HEK293T (cell line): ENCODE results near the gene RAD51B.

Experiments used
- CTCF ChIA-PET: fragments of 350-600 bp; formaldehyde crosslinking; extraction: SDS; loops from one replicate; lab custom pipeline; 2021; ENCODE audit warnings: antibody characterized with exemption, inconsistent platforms; lab: Yijun Ruan, JAX
- POLR2A ChIA-PET: fragments of 350-600 bp; formaldehyde crosslinking; extraction: SDS; loops from one replicate; lab custom pipeline; 2020; ENCODE audit warnings: antibody characterized with exemption, inconsistent platforms; lab: Yijun Ruan, JAX
- DNase-seq: peaks from one replicate; pipeline ENCODE4 v3.0.0; 2012; ENCODE audit warnings: mixed read lengths; ENCODE audit errors: extremely low spot score
- ARNT ChIP-seq: fragments of 450-650 bp; IDR thresholded peaks from 2 replicates; pipeline ENCODE4 v1.6.1; 2017; ENCODE audit warnings: mild to moderate bottlenecking
- BHLHE40 ChIP-seq: fragments of 450-650 bp; IDR thresholded peaks from 2 replicates; pipeline ENCODE4 v1.6.1; 2016; ENCODE audit warnings: mild to moderate bottlenecking, moderate library complexity, borderline replicate concordance
- CTBP1 ChIP-seq: fragments of 450-650 bp; IDR thresholded peaks from 2 replicates; pipeline ENCODE4 v1.6.1; 2016; ENCODE audit warnings: borderline replicate concordance
- ELF4 ChIP-seq: fragments of 450-650 bp; IDR thresholded peaks from 2 replicates; pipeline ENCODE4 v1.6.1; 2017; ENCODE audit warnings: antibody characterized with exemption
- FOXA1 ChIP-seq: fragments of 450-650 bp; IDR thresholded peaks from 2 replicates; pipeline ENCODE4 v1.6.1; 2016; ENCODE audit warnings: mild to moderate bottlenecking
- FOXK2 ChIP-seq: fragments of 450-650 bp; IDR thresholded peaks from 2 replicates; pipeline ENCODE4 v1.6.1; 2016; ENCODE audit warnings: mild to moderate bottlenecking
- FOXM1 ChIP-seq: fragments of 450-650 bp; IDR thresholded peaks from 2 replicates; pipeline ENCODE4 v1.6.1; 2017; ENCODE audit warnings: mild to moderate bottlenecking, borderline replicate concordance
- HDGF ChIP-seq: fragments of 450-650 bp; IDR thresholded peaks from 2 replicates; pipeline ENCODE4 v1.6.1; 2017; ENCODE audit warnings: antibody characterized with exemption, borderline replicate concordance
- L3MBTL2 ChIP-seq: fragments of 450-650 bp; conservative IDR thresholded peaks from 2 replicates; pipeline ENCODE4 v1.6.1; 2016; ENCODE audit warnings: mild to moderate bottlenecking
- LEF1 ChIP-seq: fragments of 450-650 bp; IDR thresholded peaks from 2 replicates; pipeline ENCODE4 v1.6.1; 2017; ENCODE audit warnings: mild to moderate bottlenecking, borderline replicate concordance
- NFRKB ChIP-seq: fragments of 450-650 bp; IDR thresholded peaks from 2 replicates; pipeline ENCODE4 v1.6.1; 2016; ENCODE audit warnings: mild to moderate bottlenecking, moderate library complexity
- PKNOX1 ChIP-seq: fragments of 450-650 bp; IDR thresholded peaks from 2 replicates; pipeline ENCODE4 v1.6.1; 2016
- SP1 ChIP-seq: fragments of 450-650 bp; IDR thresholded peaks from 2 replicates; pipeline ENCODE4 v1.6.1; 2017
- SUZ12 ChIP-seq: fragments of 450-650 bp; IDR thresholded peaks from 2 replicates; pipeline ENCODE4 v1.6.1; 2016; ENCODE audit warnings: mild to moderate bottlenecking
- TARDBP ChIP-seq: fragments of 450-650 bp; IDR thresholded peaks from 2 replicates; pipeline ENCODE4 v1.6.1; 2016
- ZNF384 ChIP-seq: fragments of 450-650 bp; IDR thresholded peaks from 2 replicates; pipeline ENCODE4 v1.6.1; 2016

The RAD51B gene

GRCh38 chr14:68345738-68346137 lies 526.2 kb downstream of the RAD51B start:
- POLR2A ChIA-PET: no interaction called here
- no peak for TF ChIP-seq SP1
- no peak for TF ChIP-seq BHLHE40
- TF ChIP-seq ARNT: no peak
- no peak for TF ChIP-seq ZNF384
- no peak for TF ChIP-seq TARDBP
- no peak for TF ChIP-seq SUZ12
- no peak for TF ChIP-seq LEF1
- TF ChIP-seq L3MBTL2: no peak
- TF ChIP-seq NFRKB: no peak
- TF ChIP-seq FOXA1: no peak
- no peak for TF ChIP-seq HDGF
- TF ChIP-seq ELF4: no peak
- no peak for TF ChIP-seq FOXM1
- CTCF ChIA-PET: no interaction called here
- no peak for DNase-seq

- no peak for DNase-seq
- TF ChIP-seq BHLHE40 (no peak), FOXM1 (no peak), FOXA1 (no peak), FOXK2 (no peak), PKNOX1 (no peak), LEF1 (no peak), ZNF384 (no peak), HDGF (no peak), TARDBP (no peak), ARNT (no peak), SP1 (no peak), NFRKB (no peak), L3MBTL2 (no peak), ELF4 (no peak)
- CTCF ChIA-PET: no interaction called here
- POLR2A ChIA-PET: no interaction called here
Measured at GRCh38 chr14:68346556-68347343, 527.2 kb downstream of the RAD51B start.

GRCh38 chr14:68349900-68350629 lies 530.5 kb downstream of the RAD51B start:
- CTCF ChIA-PET: no interaction called here
- no peak for DNase-seq
- TF ChIP-seq ZNF384 (no peak), HDGF (no peak), PKNOX1 (no peak), FOXM1 (no peak), TARDBP (no peak), LEF1 (no peak), L3MBTL2 (no peak), SUZ12 (no peak), FOXA1 (no peak), NFRKB (no peak), CTBP1 (no peak), BHLHE40 (no peak), SP1 (no peak), FOXK2 (no peak), ARNT (no peak), ELF4 (no peak)
- POLR2A ChIA-PET: interaction anchor here (1.5 kb wide), 1 partner anchor 9 kb away, joined by 3 read pairs; no protein-coding TSS in a partner anchor

GRCh38 chr14:68355415-68355814 lies 535.8 kb downstream of the RAD51B start:
- no peak for DNase-seq
- TF ChIP-seq ELF4: no peak
- no peak for TF ChIP-seq HDGF
- TF ChIP-seq SUZ12: no peak
- TF ChIP-seq BHLHE40: no peak
- no peak for TF ChIP-seq LEF1
- TF ChIP-seq PKNOX1: no peak
- TF ChIP-seq ZNF384: no peak
- no peak for TF ChIP-seq TARDBP
- no peak for TF ChIP-seq FOXM1
- TF ChIP-seq ARNT: no peak
- TF ChIP-seq CTBP1: no peak
- TF ChIP-seq NFRKB: no peak
- no peak for TF ChIP-seq FOXK2
- no peak for TF ChIP-seq FOXA1
- no peak for TF ChIP-seq L3MBTL2
- TF ChIP-seq SP1: no peak
- CTCF ChIA-PET: no interaction called here
- POLR2A ChIA-PET: no interaction called here

GRCh38 chr14:68357777-68358176 lies 538.2 kb downstream of the RAD51B start:
- no peak for DNase-seq
- CTCF ChIA-PET: no interaction called here
- POLR2A ChIA-PET: no interaction called here
- TF ChIP-seq SP1 (no peak), FOXM1 (no peak), SUZ12 (no peak)
